EH (cell line): ENCODE results near the gene GNAZ.

Experiments used
- DNase-seq: peaks from one replicate; pipeline ENCODE4 v3.0.0-alpha.2; 2015; ENCODE audit warnings: low read depth

The GNAZ gene

GRCh38 chr22:23077627-23078461 lies 7.5 kb downstream of the GNAZ start:
- no peak for DNase-seq

GRCh38 chr22:23078462-23078787 lies 8.1 kb downstream of the GNAZ start:
- DNase-seq: no peak

- no peak for DNase-seq
Observed at GRCh38 chr22:23079240-23079768, 9.0 kb downstream of the GNAZ start.

- no peak for DNase-seq
Observed at GRCh38 chr22:23079814-23080521, 9.6 kb downstream of the GNAZ start.

- no peak for DNase-seq
Observed at GRCh38 chr22:23080613-23081290, 10.4 kb downstream of the GNAZ start.

GRCh38 chr22:23082534-23083314 lies 12.4 kb downstream of the GNAZ start:
- no peak for DNase-seq

GRCh38 chr22:23083315-23084021 lies 13.1 kb downstream of the GNAZ start:
- DNase-seq: no peak

- DNase-seq: no peak
Observed at GRCh38 chr22:23084453-23085350, 14.4 kb downstream of the GNAZ start.

GRCh38 chr22:23085351-23085671 lies 15.0 kb downstream of the GNAZ start:
- no peak for DNase-seq

GRCh38 chr22:23085785-23086184 lies 15.5 kb downstream of the GNAZ start:
- DNase-seq: no peak

GRCh38 chr22:23086263-23086662 lies 15.9 kb downstream of the GNAZ start:
- DNase-seq: no peak

GRCh38 chr22:23086787-23087186 lies 16.5 kb downstream of the GNAZ start:
- no peak for DNase-seq

- no peak for DNase-seq
Observed at GRCh38 chr22:23088199-23088604, 17.9 kb downstream of the GNAZ start.

GRCh38 chr22:23089010-23089409 lies 18.7 kb downstream of the GNAZ start:
- no peak for DNase-seq

- DNase-seq: no peak
Observed at GRCh38 chr22:23089633-23090456, 19.5 kb downstream of the GNAZ start.

GRCh38 chr22:23090457-23090835 lies 20.1 kb downstream of the GNAZ start:
- DNase-seq: no peak

GRCh38 chr22:23091760-23092159 lies 21.4 kb downstream of the GNAZ start:
- no peak for DNase-seq

- DNase-seq: no peak
Observed at GRCh38 chr22:23092217-23092955, 22.1 kb downstream of the GNAZ start.
